ENCODE measurements around the gene LRRC32. TPM values are rescaled to one million over a fixed set of nuclear protein-coding genes. Genes with fewer than 3 reads are reported as not detected.

Gene LRRC32
- total RNA-seq, 4 donors from 2014 or later: 15.6 to 42.5 (median 17.9) TPM

DNA sequence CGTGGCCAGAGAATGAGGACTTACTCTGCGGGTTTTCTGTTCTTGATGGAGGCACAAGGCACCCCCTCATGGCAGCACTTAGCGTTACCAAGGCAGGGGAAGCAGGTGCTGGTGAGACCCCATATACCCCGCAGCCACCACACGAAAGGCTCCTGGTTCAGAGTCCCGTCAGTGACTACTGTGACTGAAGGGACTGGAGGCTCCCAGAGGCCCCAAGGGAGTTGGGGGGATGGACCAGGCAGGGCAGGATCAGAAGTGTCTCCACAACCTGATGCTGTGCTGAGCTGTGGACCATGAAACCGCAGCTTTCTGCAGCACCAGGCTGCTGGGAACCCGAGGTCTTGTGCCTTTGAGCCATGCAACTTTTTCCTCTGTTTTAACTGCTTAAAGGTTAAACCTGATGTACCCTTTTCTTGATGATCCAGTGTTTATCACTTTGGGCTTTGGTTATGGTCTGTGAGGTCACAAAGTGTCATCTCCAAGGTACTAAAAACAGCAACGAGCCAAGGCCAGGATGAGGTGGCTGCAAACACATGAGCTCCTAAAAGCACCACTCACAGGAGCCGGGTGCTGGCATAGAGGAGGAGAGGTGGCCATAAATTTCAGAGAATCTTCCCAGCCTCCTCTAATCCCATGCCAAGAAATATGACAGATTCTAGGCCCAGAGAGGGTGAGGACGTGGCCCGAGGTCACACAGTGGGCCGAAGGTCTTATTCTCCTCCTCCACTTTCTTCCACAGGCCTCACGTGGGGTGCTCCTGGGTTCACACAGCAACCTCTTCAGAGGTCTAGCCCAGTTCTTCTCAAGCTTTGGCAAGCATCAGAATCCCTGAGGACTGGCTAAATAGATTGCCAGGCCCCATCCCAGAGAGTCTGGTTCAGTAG lies 4.2 kb upstream of the LRRC32 start:
- WGBS, 2 donors: 85 to 88% methylated on average over 12 to 13 of the region's 14 CpGs
- H3K9me3 ChIP-seq: no peaks in the 10 kb centered on the region

DNA sequence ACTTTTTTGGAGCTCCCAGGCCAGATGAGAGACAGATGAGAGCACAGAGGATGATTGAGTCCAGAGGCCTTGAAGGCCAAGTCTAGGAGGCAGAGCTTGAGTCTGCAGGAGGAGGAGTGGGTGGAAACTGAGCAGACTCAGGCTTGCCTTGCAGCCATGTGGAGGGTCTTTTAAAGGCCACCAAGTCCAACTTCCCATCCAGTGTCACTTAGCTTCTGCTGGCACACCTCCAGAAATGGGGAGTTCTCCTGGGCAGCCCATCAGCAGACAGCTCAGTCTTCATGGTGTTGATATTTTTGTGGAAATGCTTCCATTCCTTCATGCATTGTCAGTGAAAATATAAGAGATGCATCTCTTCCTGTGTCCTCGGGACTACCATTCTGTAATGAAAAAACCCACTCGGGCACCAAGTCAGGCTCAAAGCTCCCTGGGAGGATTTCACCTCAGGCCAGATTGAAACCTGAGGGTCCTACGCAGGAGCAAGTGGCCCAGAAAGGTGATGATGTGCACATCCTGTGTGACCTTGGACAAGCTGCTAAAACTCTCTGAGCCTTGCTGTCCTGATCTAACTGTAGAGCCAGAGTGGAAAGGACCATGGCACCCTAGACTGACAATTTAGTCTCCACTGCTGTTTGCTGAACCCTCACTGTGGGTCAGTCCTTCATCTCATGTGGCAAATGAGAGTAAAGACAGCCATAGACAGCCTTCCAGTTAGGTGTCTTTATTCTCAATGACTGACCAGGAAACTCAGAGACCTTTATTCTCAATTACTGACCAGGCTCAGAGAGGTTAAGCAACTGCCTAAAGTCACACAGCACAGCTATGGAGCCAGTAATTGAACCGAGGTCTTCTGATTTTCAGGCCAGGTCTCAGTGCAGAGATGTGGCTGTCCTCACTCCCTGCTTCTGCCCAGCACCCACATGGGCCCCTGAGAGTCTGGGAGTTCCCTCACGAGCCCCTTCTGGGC lies 2.9 kb upstream of the LRRC32 start:
- no peaks in the 10 kb centered on the region for H3K9me3 ChIP-seq
- no peak for TF ChIP-seq POLR2A (IDR thresholded peaks at IDR 0.05)
- TF ChIP-seq, protein P1, sequence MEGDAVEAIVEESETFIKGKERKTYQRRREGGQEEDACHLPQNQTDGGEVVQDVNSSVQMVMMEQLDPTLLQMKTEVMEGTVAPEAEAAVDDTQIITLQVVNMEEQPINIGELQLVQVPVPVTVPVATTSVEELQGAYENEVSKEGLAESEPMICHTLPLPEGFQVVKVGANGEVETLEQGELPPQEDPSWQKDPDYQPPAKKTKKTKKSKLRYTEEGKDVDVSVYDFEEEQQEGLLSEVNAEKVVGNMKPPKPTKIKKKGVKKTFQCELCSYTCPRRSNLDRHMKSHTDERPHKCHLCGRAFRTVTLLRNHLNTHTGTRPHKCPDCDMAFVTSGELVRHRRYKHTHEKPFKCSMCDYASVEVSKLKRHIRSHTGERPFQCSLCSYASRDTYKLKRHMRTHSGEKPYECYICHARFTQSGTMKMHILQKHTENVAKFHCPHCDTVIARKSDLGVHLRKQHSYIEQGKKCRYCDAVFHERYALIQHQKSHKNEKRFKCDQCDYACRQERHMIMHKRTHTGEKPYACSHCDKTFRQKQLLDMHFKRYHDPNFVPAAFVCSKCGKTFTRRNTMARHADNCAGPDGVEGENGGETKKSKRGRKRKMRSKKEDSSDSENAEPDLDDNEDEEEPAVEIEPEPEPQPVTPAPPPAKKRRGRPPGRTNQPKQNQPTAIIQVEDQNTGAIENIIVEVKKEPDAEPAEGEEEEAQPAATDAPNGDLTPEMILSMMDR (IDR thresholded peaks at IDR 0.05): no peak
- H3K4me3 ChIP-seq (replicated peaks in 1 of 3): no peak overlapping the region
- no peaks in the 10 kb centered on the region for H3K36me3 ChIP-seq
- intact Hi-C loops (cut with DNase I): no loop called here
- WGBS, 2 donors: 84 to 89% methylated on average over 5 of the region's 5 CpGs
- peaks cover 3% of the 10 kb centered on the region for H3K27me3 ChIP-seq
- H3K27ac ChIP-seq: peak overlapping the region in 1 of 3 donors; percentile 9
- peaks cover 21 to 32% of the 10 kb centered on the region in 2 donors for H3K4me1 ChIP-seq
- DNase-seq: no peak

More for the DNA sequence above, 4.2 kb upstream of the LRRC32 start:
- Histone ChIP-seq H3K4me1 (peaks cover 21 to 32% of the 10 kb centered on the region in 2 donors), H3K27me3 (peaks cover 3% of the 10 kb centered on the region), H3K27ac (no peak overlapping the region), H3K4me3 (replicated peaks in 1 of 3) (no peak overlapping the region), H3K36me3 (no peaks in the 10 kb centered on the region)
- intact Hi-C loops (cut with DNase I): no loop called here
- DNase-seq: no peak
- TF ChIP-seq POLR2A (IDR thresholded peaks at IDR 0.05): no peak
- TF ChIP-seq, protein P1 (IDR thresholded peaks at IDR 0.05): no peak

DNA sequence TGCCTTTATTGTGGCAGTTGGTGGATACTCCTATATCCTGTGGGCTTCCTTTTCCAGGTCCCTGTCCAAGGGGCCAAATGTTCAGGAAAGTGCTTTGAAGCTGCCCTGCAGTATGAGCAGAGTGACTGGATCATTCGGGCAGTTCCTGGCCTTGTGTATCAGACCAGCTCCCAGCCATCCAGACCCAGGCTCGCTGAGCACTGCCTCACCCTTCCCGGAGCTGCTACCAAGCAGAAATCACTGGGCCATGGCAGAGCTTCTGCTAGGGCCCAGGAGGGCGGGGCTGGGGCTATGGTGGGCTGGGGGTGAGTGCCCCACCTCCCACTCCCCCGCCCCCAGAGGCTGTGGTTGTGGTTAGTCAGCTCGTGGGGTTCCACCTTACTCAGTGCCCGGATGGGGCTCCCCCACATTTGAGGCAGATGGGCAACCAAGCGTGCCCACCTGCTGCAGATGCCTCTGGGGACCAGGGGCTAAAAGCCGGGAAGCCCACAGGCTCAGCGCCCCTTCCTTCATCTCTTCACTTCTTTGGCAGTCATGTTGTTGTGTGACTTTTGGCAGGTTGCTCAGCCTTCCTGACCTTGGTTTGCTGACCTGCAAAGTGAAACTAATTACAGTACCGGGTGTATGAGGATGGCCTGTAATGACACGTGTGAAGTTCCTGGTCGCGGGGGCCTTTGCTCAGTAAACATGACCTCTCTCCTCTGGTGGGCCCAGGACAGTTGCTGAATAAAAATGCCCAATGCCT lies 2.1 kb upstream of the LRRC32 start:
- H3K36me3 ChIP-seq: no peaks in the 10 kb centered on the region
- H3K27ac ChIP-seq: peak overlapping the region in 1 of 3 donors; percentile 9
- TF ChIP-seq, protein P1 (IDR thresholded peaks at IDR 0.05): no peak
- intact Hi-C loops (cut with DNase I): no loop called here
- H3K4me3 ChIP-seq (replicated peaks in 1 of 3): no peak overlapping the region
- WGBS, 2 donors: 49 to 50% methylated on average over 13 to 14 of the region's 14 CpGs
- DNase-seq: peak in 1 of 2 donors; percentile 28
- peaks cover 3% of the 10 kb centered on the region for H3K27me3 ChIP-seq
- peaks cover 21 to 32% of the 10 kb centered on the region in 2 donors for H3K4me1 ChIP-seq
- no peaks in the 10 kb centered on the region for H3K9me3 ChIP-seq

DNA sequence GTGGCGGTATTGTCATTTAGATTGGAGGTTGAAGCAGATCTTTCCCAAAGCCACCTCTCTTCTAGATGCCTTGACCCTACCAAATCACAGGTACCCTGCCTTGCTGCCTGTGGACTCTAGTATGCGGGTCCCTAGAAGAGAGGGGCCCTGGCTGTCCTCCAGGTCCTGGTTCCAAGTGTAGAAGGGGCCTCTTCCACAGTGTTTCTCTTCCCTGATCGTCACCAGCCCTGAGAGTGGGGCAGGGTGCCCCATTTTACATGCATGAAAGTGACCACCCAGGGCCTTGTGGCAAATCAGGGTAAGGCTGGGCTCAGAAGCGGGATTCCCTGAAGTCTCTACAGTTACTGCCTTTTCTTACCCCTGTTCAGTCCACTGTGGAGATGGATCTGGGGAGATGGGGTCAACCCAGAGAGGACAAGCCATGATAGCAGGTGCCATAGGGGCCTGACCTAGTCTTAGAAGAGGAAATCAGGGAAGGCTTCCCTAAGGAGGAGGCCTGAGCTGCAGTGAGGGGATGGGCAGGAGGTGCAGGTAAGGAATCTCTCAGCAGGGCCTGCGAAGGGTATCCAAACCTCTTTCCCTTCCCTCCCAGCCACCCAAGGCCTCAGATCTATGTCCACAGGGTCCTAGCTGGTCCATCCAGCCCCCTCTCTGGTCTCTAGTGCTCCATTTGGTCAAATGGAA lies 1.2 kb upstream of the LRRC32 start:
- no peaks in the 10 kb centered on the region for H3K9me3 ChIP-seq
- no peak for DNase-seq
- no peak overlapping the region for H3K4me3 ChIP-seq (replicated peaks in 1 of 3)
- H3K4me1 ChIP-seq: peaks cover 21 to 32% of the 10 kb centered on the region in 2 donors
- no peak for TF ChIP-seq POLR2A (IDR thresholded peaks at IDR 0.05)
- TF ChIP-seq, protein P1 (IDR thresholded peaks at IDR 0.05): no peak
- peaks cover 3% of the 10 kb centered on the region for H3K27me3 ChIP-seq
- intact Hi-C loops (cut with DNase I): no loop called here
- no peaks in the 10 kb centered on the region for H3K36me3 ChIP-seq
- WGBS, 2 donors: 90 to 92% methylated on average over 5 of the region's 5 CpGs
- H3K27ac ChIP-seq: peak overlapping the region in 2 of 3 donors; percentile 9 to 73

All from thyroid gland (tissue), 4 donors.